ENCODE data around the gene TTLL8.

Gene TTLL8

GRCh38 chr22:50040717-50041116 lies 17.4 kb downstream of the TTLL8 start:
- DNase-seq (ENCODE audit: low read depth), result no peak

GRCh38 chr22:50039669-50040443 lies 18.2 kb downstream of the TTLL8 start:
- DNase-seq (ENCODE audit: low read depth), result no peak

- no peak for DNase-seq (ENCODE audit: low read depth)
Measured at GRCh38 chr22:50035976-50036724, 21.9 kb downstream of the TTLL8 start.

- DNase-seq (ENCODE audit: low read depth), result no peak
Measured at GRCh38 chr22:50035131-50035881, 22.8 kb downstream of the TTLL8 start.

GRCh38 chr22:50034126-50035081 lies 23.7 kb downstream of the TTLL8 start:
- DNase-seq (ENCODE audit: low read depth), result no peak

GRCh38 chr22:50032941-50033601 lies 25.0 kb downstream of the TTLL8 start:
- DNase-seq (ENCODE audit: low read depth), result no peak

- DNase-seq (ENCODE audit: low read depth), result no peak
Measured at GRCh38 chr22:50032109-50032871, 25.8 kb downstream of the TTLL8 start.

- DNase-seq (ENCODE audit: low read depth), result no peak
Measured at GRCh38 chr22:50031189-50032091, 26.7 kb downstream of the TTLL8 start.

- peak; percentile 57 for DNase-seq (ENCODE audit: low read depth)
Measured at GRCh38 chr22:50030297-50031188, 27.6 kb downstream of the TTLL8 start.

- DNase-seq (ENCODE audit: low read depth), result no peak
Measured at GRCh38 chr22:50027639-50028537, 30.2 kb downstream of the TTLL8 start.

GRCh38 chr22:50025993-50026392 lies 32.1 kb downstream of the TTLL8 start:
- DNase-seq (ENCODE audit: low read depth), result no peak

GRCh38 chr22:50022171-50022819 lies 35.8 kb downstream of the TTLL8 start:
- DNase-seq (ENCODE audit: low read depth), result no peak

GRCh38 chr22:50020606-50021005 lies 37.5 kb downstream of the TTLL8 start:
- DNase-seq (ENCODE audit: low read depth), result no peak

- DNase-seq (ENCODE audit: low read depth), result no peak
Measured at GRCh38 chr22:50019316-50019715, 38.8 kb downstream of the TTLL8 start.

GRCh38 chr22:50018608-50019285 lies 39.4 kb downstream of the TTLL8 start:
- DNase-seq (ENCODE audit: low read depth), result no peak

- no peak for DNase-seq (ENCODE audit: low read depth)
Measured at GRCh38 chr22:50017701-50018224, 40.3 kb downstream of the TTLL8 start.

All from stimulated activated CD8-positive, alpha-beta memory T cell treated with anti-CD3 and anti-CD28 coated beads, Interleukin-15, amount 100 ng/mL, for 1 hour (primary cell).